Upper lobe of left lung (tissue), 4 donors: ENCODE data around the gene DVL3.
A peak's percentile ranks its signal among the peaks of the same experiment; 100 is the strongest.

Experiments
- CTCF ChIP-seq, 6 experiments: fragments of 450-650 bp in 4 of 6; fragments of 200-600 bp in 2 of 6; sonication (generic) in 2 of 6; IDR thresholded peaks; one replicate each; pipeline ENCODE4 v1.5.1; 2016 to 2019; ENCODE audit warnings: antibody characterized with exemption in 6 of 6
- EP300 ChIP-seq, 4 donors: sonication (generic); formaldehyde crosslinking; IDR thresholded peaks; one replicate each; pipeline ENCODE4 v1.5.1; 2017; ENCODE audit warnings: antibody characterized with exemption in 4 of 4, control low read depth in 2 of 4
- POLR2A ChIP-seq, 4 donors: fragments of 450-650 bp; IDR thresholded peaks; one replicate each; pipeline ENCODE4 v1.5.1; 2016 to 2017; ENCODE audit warnings: antibody characterized with exemption in 4 of 4, mild to moderate bottlenecking in 2 of 4
- POLR2AphosphoS5 ChIP-seq, 2 donors: sonication (generic); formaldehyde crosslinking; IDR thresholded peaks; one replicate each; pipeline ENCODE4 v1.5.1; 2017; ENCODE audit warnings: antibody characterized with exemption in 2 of 2

- TF ChIP-seq CTCF (IDR thresholded peaks at IDR 0.05) (no peak), POLR2A (IDR thresholded peaks at IDR 0.05) (peak in 3 of 4 donors; percentile 29 to 93 (median 78)), POLR2AphosphoS5 (IDR thresholded peaks at IDR 0.05) (peak; percentile 83 to 89), EP300 (IDR thresholded peaks at IDR 0.05) (no peak)
Measured at GRCh38 chr3:184174646-184175492, 19.7 kb downstream of the DVL3 start, which contains the start of gene AP2M1.
